Measurements from ENCODE around the gene ERMN. TPM values are rescaled to one million over a fixed set of nuclear protein-coding genes. Genes with fewer than 3 reads are reported as not detected.

Gene ERMN
- total and polyA plus RNA-seq, 2 of the 13 experiments (the other 11 are each of a cell fraction or from before 2014, with no cell fraction given), result not detected

- no peak for TF ChIP-seq CREM (IDR thresholded peaks at IDR 0.05)
- no peak for TF ChIP-seq CREM (CRISPR knock-in tag; IDR thresholded peaks at IDR 0.05)
- no peak for TF ChIP-seq ETS1 (CRISPR knock-in tag; IDR thresholded peaks at IDR 0.05)
- no peak for TF ChIP-seq SMAD1 (CRISPR knock-in tag; IDR thresholded peaks at IDR 0.05; ENCODE audit: borderline replicate concordance, low read depth)
- no peak for TF ChIP-seq ZC3H4 (CRISPR knock-in tag; IDR thresholded peaks at IDR 0.05; ENCODE audit: borderline replicate concordance)
- no peak for TF ChIP-seq ZNF572 (CRISPR knock-in tag; IDR thresholded peaks at IDR 0.05)
- no peak for TF ChIP-seq WIZ (CRISPR knock-in tag; IDR thresholded peaks at IDR 0.05)
- no peak for TF ChIP-seq SAP130 (CRISPR knock-in tag; IDR thresholded peaks at IDR 0.05; ENCODE audit: low read depth)
- TF ChIP-seq THAP7 (CRISPR knock-in tag; IDR thresholded peaks at IDR 0.05), result no peak
- no peak for TF ChIP-seq ZNF460 (CRISPR knock-in tag; IDR thresholded peaks at IDR 0.05; ENCODE audit: borderline replicate concordance)
- no peak for TF ChIP-seq ESRRA (CRISPR knock-in tag; IDR thresholded peaks at IDR 0.05; ENCODE audit: low read depth)
- no peak for TF ChIP-seq ZNF180 (CRISPR knock-in tag; IDR thresholded peaks at IDR 0.05; ENCODE audit: borderline replicate concordance, low read depth)
- Histone ChIP-seq H4K20me1 (ENCODE audit: insufficient read depth, low read length) (no peaks in the 10 kb centered on the region), H2AFZ (ENCODE audit: low read length) (no peak overlapping the region), H3K9ac (ENCODE audit: insufficient read depth, low read depth, low read length) (no peak overlapping the region), H3K4me1 (ENCODE audit: insufficient read depth, low read length) (no peaks in the 10 kb centered on the region), H3K27ac (ENCODE audit: extremely low read length, insufficient read depth, low read length) (no peak overlapping the region), H3K79me2 (ENCODE audit: insufficient read depth, low read length) (no peaks in the 10 kb centered on the region), H3K4me2 (ENCODE audit: low read depth, low read length) (no peak overlapping the region), H3K27me3 (ENCODE audit: control insufficient read depth in 1 of 2, insufficient read depth in 2 of 2, low read length in 2 of 2) (no peaks in the 10 kb centered on the region), H3K4me3 (replicated peaks in 1 of 3; ENCODE audit: insufficient read depth in 1 of 3, low read depth in 2 of 3, low read length in 3 of 3) (no peak overlapping the region), H3K36me3 (replicated peaks in 1 of 2; ENCODE audit: control insufficient read depth in 1 of 2, insufficient read depth in 2 of 2, low read length in 2 of 2) (no peaks in the 10 kb centered on the region), H3K9me3 (ENCODE audit: low read length) (no peaks in the 10 kb centered on the region)
- 3% methylated on average over 1 of the region's 1 CpG for WGBS (ENCODE audit: low lambda C conversion rate)
- CTCF ChIA-PET (ENCODE audit: low intra/inter-chr PET ratio, low total read pairs), result no interaction called here
- in situ Hi-C loops (cut with HindIII; ENCODE audit: extremely low pct_ligation_motif_present, low pct_unique_long_range_greater_than_20kb) (no loop called here), intact Hi-C loops (cut with micrococcal nuclease; ENCODE audit: unreplicated experiment) (no loop called here)
- FAIRE-seq (no peak), DNase-seq (ENCODE audit: low spot score) (no peak), ATAC-seq (no peak)
- BruUV-seq (replicated peaks), result no TSS peak
- POLR2A ChIA-PET, result no interaction called here
Measured at GRCh38 chr2:157271590-157272203, 53.9 kb downstream of the ERMN start.
